Esophagus muscularis mucosa (tissue), 4 donors: ENCODE results near the gene CDK2. TPM values are rescaled to one million over a fixed set of nuclear protein-coding genes. Genes with fewer than 3 reads are reported as not detected.

Experiments used
- DNase-seq: peaks from one replicate; pipeline ENCODE4 v3.0.0-alpha.2; 2017; ENCODE audit errors: extremely low spot score
- H3K27ac ChIP-seq, 4 donors: fragments of 200-600 bp; sonication (generic); replicated peaks in 1 of 4; 1 replicate in 3 of 4; 2 replicates in 1 of 4; pipeline ENCODE4 v1.5.1; 2016 to 2019; ENCODE audit warnings: mild to moderate bottlenecking in 1 of 4
- H3K27me3 ChIP-seq, 4 donors: fragments of 200-600 bp; sonication (generic); one replicate each; pipeline versions ENCODE4 v1.5.1 to v1.6.0; 2016 to 2019
- H3K36me3 ChIP-seq, 4 donors: fragments of 200-600 bp; sonication (generic); one replicate each; pipeline ENCODE4 v1.5.1; 2016 to 2019
- H3K4me1 ChIP-seq, 4 donors: fragments of 200-600 bp; sonication (generic); one replicate each; pipeline ENCODE4 v1.5.1; 2016 to 2019
- H3K4me3 ChIP-seq, 4 donors: fragments of 200-600 bp; sonication (generic); 1 replicate in 2 of 4; 2 replicates in 2 of 4; pipeline ENCODE4 v1.5.1; 2016 to 2019; ENCODE audit warnings: mild to moderate bottlenecking in 4 of 4, moderate library complexity in 1 of 4
- H3K9me3 ChIP-seq, 4 donors: fragments of 200-600 bp; sonication (generic); 1 replicate in 3 of 4; 2 replicates in 1 of 4; pipeline ENCODE4 v1.5.1; 2016 to 2019
- EP300 ChIP-seq: sonication (generic); formaldehyde crosslinking; IDR thresholded peaks from one replicate; pipeline ENCODE4 v1.6.1; 2017; ENCODE audit warnings: antibody characterized with exemption
- POLR2A ChIP-seq: fragments of 450-650 bp; IDR thresholded peaks from one replicate; pipeline ENCODE4 v1.6.1; 2017; ENCODE audit warnings: antibody characterized with exemption, moderate library complexity, mild to moderate bottlenecking, low read depth
- POLR2AphosphoS5 ChIP-seq, 2 donors: sonication (generic); formaldehyde crosslinking; IDR thresholded peaks; one replicate each; pipeline ENCODE4 v1.6.1; 2017; ENCODE audit warnings: antibody characterized with exemption in 2 of 2
- WGBS: methylation state at CpG from one replicate; pipeline ENCODE4 v1.1.5; 2018; 5-methylcytosine and 5-hydroxymethylcytosine counted together
- intact Hi-C: fragments of 100-400 bp; cut with DNase I; formaldehyde crosslinking; loops from one replicate; pipeline ENCODE4 v1.15.1; 2023
- total RNA-seq, 4 donors: library from RNA; depleted of rRNA; stranded (reverse); fragments of >200 nt; gene quantifications; one replicate each; pipeline versions ENCODE4 v1.1.0 to v1.2.1, GENCODE V29; 2016
- TF ChIP-seq, protein P1 (sequence below), 3 experiments: fragments of 200-600 bp in 2 of 3; fragments of 450-650 bp in 1 of 3; sonication (generic) in 2 of 3; IDR thresholded peaks; one replicate each; pipeline ENCODE4 v1.5.1; 2017 to 2019; ENCODE audit warnings: antibody characterized with exemption in 3 of 3, mild to moderate bottlenecking in 2 of 3, moderate library complexity in 1 of 3

The CDK2 gene
- total RNA-seq, 4 donors from 2014 or later = 35.3 to 84.9 (median 57.1) TPM

GRCh38 chr12:56018356-56018755 is 51.7 kb downstream of the CDK2 start:
- TF ChIP-seq EP300 = no peak
- no peak for TF ChIP-seq POLR2AphosphoS5 (IDR thresholded peaks at IDR 0.05)
- TF ChIP-seq POLR2A = no peak
- TF ChIP-seq, protein P1, sequence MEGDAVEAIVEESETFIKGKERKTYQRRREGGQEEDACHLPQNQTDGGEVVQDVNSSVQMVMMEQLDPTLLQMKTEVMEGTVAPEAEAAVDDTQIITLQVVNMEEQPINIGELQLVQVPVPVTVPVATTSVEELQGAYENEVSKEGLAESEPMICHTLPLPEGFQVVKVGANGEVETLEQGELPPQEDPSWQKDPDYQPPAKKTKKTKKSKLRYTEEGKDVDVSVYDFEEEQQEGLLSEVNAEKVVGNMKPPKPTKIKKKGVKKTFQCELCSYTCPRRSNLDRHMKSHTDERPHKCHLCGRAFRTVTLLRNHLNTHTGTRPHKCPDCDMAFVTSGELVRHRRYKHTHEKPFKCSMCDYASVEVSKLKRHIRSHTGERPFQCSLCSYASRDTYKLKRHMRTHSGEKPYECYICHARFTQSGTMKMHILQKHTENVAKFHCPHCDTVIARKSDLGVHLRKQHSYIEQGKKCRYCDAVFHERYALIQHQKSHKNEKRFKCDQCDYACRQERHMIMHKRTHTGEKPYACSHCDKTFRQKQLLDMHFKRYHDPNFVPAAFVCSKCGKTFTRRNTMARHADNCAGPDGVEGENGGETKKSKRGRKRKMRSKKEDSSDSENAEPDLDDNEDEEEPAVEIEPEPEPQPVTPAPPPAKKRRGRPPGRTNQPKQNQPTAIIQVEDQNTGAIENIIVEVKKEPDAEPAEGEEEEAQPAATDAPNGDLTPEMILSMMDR (IDR thresholded peaks at IDR 0.05) = no peak
- H3K27ac ChIP-seq = no peak overlapping the region
- intact Hi-C loops = no loop called here
- DNase-seq = no peak
- no peaks in the 10 kb centered on the region for H3K27me3 ChIP-seq
- peaks cover 0 to 35% (median 7%) of the 10 kb centered on the region in 4 donors for H3K36me3 ChIP-seq
- H3K4me1 ChIP-seq = peaks cover 11 to 32% (median 30%) of the 10 kb centered on the region in 4 donors
- no peaks in the 10 kb centered on the region for H3K9me3 ChIP-seq
- H3K4me3 ChIP-seq = no peak overlapping the region
- 95% methylated on average over 1 of the region's 1 CpG for WGBS

- intact Hi-C loops = no loop called here
- H3K27ac ChIP-seq = peak within 1 kb of the TSS; percentile 75 to 89 (median 82)
- peak within 1 kb of the TSS; percentile 40 to 57 (median 48) for H3K4me3 ChIP-seq
- H3K9me3 ChIP-seq = no peaks in the 10 kb centered on the region
- H3K4me1 ChIP-seq = peaks cover 11 to 32% (median 30%) of the 10 kb centered on the region in 4 donors
- WGBS = 12% methylated on average over 10 of the region's 10 CpGs
- no peak for DNase-seq
- no peaks in the 10 kb centered on the region for H3K27me3 ChIP-seq
- no peak for TF ChIP-seq POLR2A
- TF ChIP-seq EP300 = no peak
- TF ChIP-seq, protein P1 (IDR thresholded peaks at IDR 0.05) = no peak
- no peak for TF ChIP-seq POLR2AphosphoS5 (IDR thresholded peaks at IDR 0.05)
- H3K36me3 ChIP-seq = peaks cover 0 to 42% (median 19%) of the 10 kb centered on the region in 4 donors
Observed at GRCh38 chr12:56020423-56021184, 54.0 kb downstream of the CDK2 start, which contains the start of gene IKZF4. TSS of gene IKZF4 (plus strand) at chr12:56021043. CDS start at chr12:56021494, 451 bp downstream.

DNA sequence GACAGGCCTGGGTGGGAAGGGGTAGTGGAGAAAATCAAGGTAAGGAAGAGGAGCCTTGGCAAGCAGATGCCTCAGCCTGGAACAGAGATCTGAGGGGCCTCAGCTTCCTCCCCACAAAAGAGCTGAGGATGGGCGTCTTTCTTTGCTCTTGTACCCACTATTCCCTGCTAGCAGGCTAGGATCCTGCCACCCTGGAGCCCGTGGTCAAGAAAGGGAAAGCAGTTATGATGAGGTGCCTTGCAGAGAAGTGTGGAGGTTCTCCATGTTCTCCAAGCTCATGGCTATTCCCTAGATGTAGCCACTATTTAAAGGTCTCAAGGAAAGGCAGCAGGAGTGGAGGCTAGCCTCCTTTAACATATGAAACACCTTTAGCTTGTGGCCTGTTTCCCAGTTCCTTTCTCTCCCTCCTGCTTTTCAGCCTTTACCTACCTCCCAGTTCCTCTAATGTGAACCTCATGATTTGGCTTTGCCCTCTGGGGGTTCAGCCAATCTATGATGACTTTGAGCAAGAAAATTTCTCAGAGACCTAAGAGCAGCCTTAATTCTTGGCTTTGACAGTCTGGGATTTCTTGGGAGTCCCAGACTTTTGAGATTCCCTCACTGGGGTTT is 55.4 kb downstream of the CDK2 start:
- Histone ChIP-seq H3K36me3 (peaks cover 0 to 50% (median 26%) of the 10 kb centered on the region in 4 donors), H3K9me3 (no peaks in the 10 kb centered on the region), H3K4me3 (peak overlapping the region; percentile 40 to 57 (median 48)), H3K4me1 (peaks cover 11 to 32% (median 30%) of the 10 kb centered on the region in 4 donors), H3K27ac (peak overlapping the region; percentile 75 to 89 (median 82)), H3K27me3 (no peaks in the 10 kb centered on the region)
- TF ChIP-seq POLR2AphosphoS5 (IDR thresholded peaks at IDR 0.05) (no peak), EP300 (no peak), POLR2A (no peak)
- TF ChIP-seq, protein P1 (IDR thresholded peaks at IDR 0.05) = no peak
- no peak for DNase-seq
- WGBS = 36% methylated on average over 2 of the region's 2 CpGs
- intact Hi-C loops = no loop called here

Other genes with a start within 250 kb of the CDK2 start
- gene RDH5, start 246.4 kb upstream of the CDK2 start, total RNA-seq = 10 to 100 TPM; 13.8 to 23.0 (median 17.2) TPM
- gene CD63, start 237.8 kb upstream of the CDK2 start, total RNA-seq = 1,000 to 10,000 TPM in 1 of 4 donors, 100 to 1,000 TPM in 3; 742 to 1,177 (median 845) TPM
- 1 to 10 TPM; 1.7 to 9.0 (median 4.9) TPM for gene GDF11, start 223.7 kb upstream of the CDK2 start, total RNA-seq
- gene SARNP, start 149.1 kb upstream of the CDK2 start, total RNA-seq = 10 to 100 TPM; 57.7 to 78.0 (median 70.1) TPM
- 10 to 100 TPM in 2 of 4 donors, 1 to 10 TPM in 2; 8.3 to 15.7 (median 11.8) TPM for gene ORMDL2, start 148.8 kb upstream of the CDK2 start, total RNA-seq
- gene DNAJC14, start 137.2 kb upstream of the CDK2 start, total RNA-seq = 10 to 100 TPM; 23.7 to 33.7 (median 30.0) TPM
- 10 to 100 TPM in 2 of 4 donors, 1 to 10 TPM in 2; 5.5 to 17.4 (median 8.5) TPM for gene MMP19, start 123.9 kb upstream of the CDK2 start, total RNA-seq
- 10 to 100 TPM; 24.2 to 29.5 (median 26.7) TPM for gene PYM1, start 38.9 kb upstream of the CDK2 start, total RNA-seq
- 10 to 100 TPM; 18.7 to 39.7 (median 24.7) TPM for gene DGKA, start 35.7 kb upstream of the CDK2 start, total RNA-seq
- 1 to 10 TPM in 1 of 4 donors, under 1 TPM in 1, not detected in 2; 0.66 to 2.2 TPM for gene PMEL, start 788 bp upstream of the CDK2 start, total RNA-seq
- 100 to 1,000 TPM; 116 to 189 (median 138) TPM for gene RAB5B, start 7.2 kb downstream of the CDK2 start, total RNA-seq
- 10 to 100 TPM; 18.3 to 29.0 (median 25.3) TPM for gene SUOX, start 30.4 kb downstream of the CDK2 start, total RNA-seq
- gene IKZF4, start 54.2 kb downstream of the CDK2 start, total RNA-seq = 10 to 100 TPM in 2 of 4 donors, 1 to 10 TPM in 2; 6.2 to 20.4 (median 9.7) TPM
- gene RPS26, start 75.1 kb downstream of the CDK2 start, total RNA-seq = 1,000 to 10,000 TPM in 1 of 4 donors, 100 to 1,000 TPM in 3; 104 to 1,982 (median 577) TPM
- gene ERBB3, start 113.3 kb downstream of the CDK2 start, total RNA-seq = 10 to 100 TPM; 13.9 to 25.0 (median 19.0) TPM
- 100 to 1,000 TPM in 2 of 4 donors, 10 to 100 TPM in 2; 90.5 to 133 (median 105) TPM for gene PA2G4, start 137.7 kb downstream of the CDK2 start, total RNA-seq
- 1,000 to 10,000 TPM; 1,962 to 4,166 (median 3,502) TPM for gene RPL41, start 149.8 kb downstream of the CDK2 start, total RNA-seq
- 1 to 10 TPM; 5.0 to 7.9 (median 6.6) TPM for gene ZC3H10, start 151.4 kb downstream of the CDK2 start, total RNA-seq
- gene ESYT1, start 161.4 kb downstream of the CDK2 start, total RNA-seq = 100 to 1,000 TPM; 151 to 245 (median 214) TPM
- 10 to 100 TPM; 28.5 to 39.4 (median 33.6) TPM for gene MYL6B, start 185.8 kb downstream of the CDK2 start, total RNA-seq
- gene MYL6, start 191.5 kb downstream of the CDK2 start, total RNA-seq = 1,000 to 10,000 TPM; 5,145 to 8,531 (median 5,986) TPM
- 100 to 1,000 TPM in 2 of 4 donors, 10 to 100 TPM in 2; 62.1 to 111 (median 94.3) TPM for gene SMARCC2, start 222.7 kb downstream of the CDK2 start, total RNA-seq